Ishikawa (cell line): ENCODE data around the gene HMGCLL1.

ENCODE experiments used
- CEBPB ChIP-seq: IDR thresholded peaks from 2 replicates; pipeline ENCODE4 v1.6.1; 2012
- CREB1 ChIP-seq: IDR thresholded peaks from 2 replicates; pipeline ENCODE4 v1.6.1; 2012; ENCODE audit warnings: low read depth
- EGR1 ChIP-seq: IDR thresholded peaks from 2 replicates; pipeline ENCODE4 v1.6.1; 2012
- EP300 ChIP-seq: IDR thresholded peaks from 2 replicates; pipeline ENCODE4 v1.6.1; 2012; ENCODE audit warnings: borderline replicate concordance
- FOXM1 ChIP-seq: IDR thresholded peaks from 2 replicates; pipeline ENCODE4 v1.6.1; 2012; ENCODE audit warnings: low read depth, borderline replicate concordance
- NFIC ChIP-seq: IDR thresholded peaks from 2 replicates; pipeline ENCODE4 v1.6.1; 2012
- RAD21 ChIP-seq: IDR thresholded peaks from 2 replicates; pipeline ENCODE4 v1.6.1; 2012; ENCODE audit warnings: low read depth
- TAF1 ChIP-seq: IDR thresholded peaks from 2 replicates; pipeline ENCODE4 v1.6.1; 2012; ENCODE audit warnings: low read depth, mild to moderate bottlenecking
- TCF12 ChIP-seq: IDR thresholded peaks from 2 replicates; pipeline ENCODE4 v1.6.1; 2012; ENCODE audit warnings: low read depth
- TEAD4 ChIP-seq: IDR thresholded peaks from 2 replicates; pipeline ENCODE4 v1.6.1; 2012
- YY1 ChIP-seq: IDR thresholded peaks from 2 replicates; pipeline ENCODE4 v1.6.1; 2012; ENCODE audit warnings: low read depth
- ZBTB7A ChIP-seq: IDR thresholded peaks from 2 replicates; pipeline ENCODE4 v1.6.1; 2012; ENCODE audit warnings: low read depth
- TF ChIP-seq, protein P1 (sequence below): IDR thresholded peaks from 2 replicates; pipeline ENCODE4 v1.6.1; 2012
- TF ChIP-seq, protein P2 (sequence below): IDR thresholded peaks from 2 replicates; pipeline ENCODE4 v1.6.1; 2012
- TF ChIP-seq, protein P3 (sequence below): IDR thresholded peaks from 2 replicates; pipeline ENCODE4 v1.6.1; 2012; ENCODE audit warnings: low read depth, mild to moderate bottlenecking

Gene HMGCLL1

DNA sequence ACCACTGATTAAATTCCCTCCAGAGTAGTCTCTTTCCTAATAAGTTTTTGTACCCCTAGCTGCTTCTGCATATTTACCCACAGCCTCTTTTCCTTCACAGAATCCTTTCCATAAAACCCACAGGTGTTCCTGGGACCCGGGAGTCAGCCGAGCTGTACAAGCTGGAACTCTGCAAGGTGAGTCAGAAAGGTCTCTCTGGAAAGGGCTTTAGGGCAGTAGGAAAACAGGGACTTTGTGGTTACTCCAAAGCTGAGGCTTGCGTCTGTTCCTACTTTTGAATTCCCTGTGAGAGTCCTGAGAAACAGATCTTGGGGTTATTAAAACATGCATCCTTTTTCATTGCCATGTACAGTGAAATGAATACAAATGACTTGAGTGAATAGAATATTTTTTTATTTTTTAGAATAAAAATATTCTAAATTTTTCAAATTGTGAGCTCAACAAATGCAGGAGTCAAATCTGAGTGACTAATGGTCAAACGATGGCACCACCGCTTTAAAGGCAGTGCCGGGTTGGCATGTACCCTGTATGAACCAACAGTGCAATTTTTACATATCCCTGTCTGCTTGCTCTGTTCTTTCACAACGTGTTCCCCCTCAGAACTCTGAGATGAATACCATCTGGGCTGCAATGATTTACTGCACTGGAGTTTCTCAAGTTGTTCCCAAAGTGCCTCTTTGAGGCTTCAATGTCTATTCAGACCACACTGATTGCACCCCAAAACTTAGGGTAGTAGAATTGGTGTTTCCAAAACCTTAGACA is 173.3 kb downstream of the HMGCLL1 start:
- TF ChIP-seq FOXM1 (no peak), NFIC (no peak), TCF12 (no peak), ZBTB7A (no peak), RAD21 (no peak), CREB1 (no peak), EP300 (no peak), YY1 (no peak)

DNA sequence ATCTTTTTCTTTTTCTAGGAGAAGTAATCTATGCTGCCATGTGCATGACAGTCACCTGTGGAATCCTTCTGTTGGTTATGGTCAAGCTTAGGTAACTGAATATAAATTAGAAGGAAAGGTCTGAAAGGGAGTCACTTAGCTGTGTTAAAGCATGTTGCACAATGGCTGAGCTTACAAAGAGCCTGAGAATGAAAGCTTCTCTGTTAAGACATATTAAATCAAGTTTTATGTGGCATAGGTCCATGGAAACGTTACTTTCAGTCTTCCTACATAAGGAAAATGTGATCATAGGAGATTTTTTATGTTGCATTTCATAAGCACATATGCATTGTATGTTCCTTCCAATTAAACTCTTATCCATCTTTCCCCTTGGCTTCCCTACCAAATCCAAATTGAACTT is 179.6 kb downstream of the HMGCLL1 start:
- TF ChIP-seq TAF1 (no peak), RAD21 (no peak), TCF12 (no peak), EGR1 (no peak), FOXM1 (no peak), CREB1 (no peak), CEBPB (no peak), NFIC (no peak), TEAD4 (no peak), ZBTB7A (no peak), EP300 (no peak), YY1 (no peak)
- TF ChIP-seq, protein P1, sequence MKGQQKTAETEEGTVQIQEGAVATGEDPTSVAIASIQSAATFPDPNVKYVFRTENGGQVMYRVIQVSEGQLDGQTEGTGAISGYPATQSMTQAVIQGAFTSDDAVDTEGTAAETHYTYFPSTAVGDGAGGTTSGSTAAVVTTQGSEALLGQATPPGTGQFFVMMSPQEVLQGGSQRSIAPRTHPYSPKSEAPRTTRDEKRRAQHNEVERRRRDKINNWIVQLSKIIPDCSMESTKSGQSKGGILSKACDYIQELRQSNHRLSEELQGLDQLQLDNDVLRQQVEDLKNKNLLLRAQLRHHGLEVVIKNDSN: no peak
- TF ChIP-seq, protein P2, sequence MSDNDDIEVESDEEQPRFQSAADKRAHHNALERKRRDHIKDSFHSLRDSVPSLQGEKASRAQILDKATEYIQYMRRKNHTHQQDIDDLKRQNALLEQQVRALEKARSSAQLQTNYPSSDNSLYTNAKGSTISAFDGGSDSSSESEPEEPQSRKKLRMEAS: no peak
- TF ChIP-seq, protein P3, sequence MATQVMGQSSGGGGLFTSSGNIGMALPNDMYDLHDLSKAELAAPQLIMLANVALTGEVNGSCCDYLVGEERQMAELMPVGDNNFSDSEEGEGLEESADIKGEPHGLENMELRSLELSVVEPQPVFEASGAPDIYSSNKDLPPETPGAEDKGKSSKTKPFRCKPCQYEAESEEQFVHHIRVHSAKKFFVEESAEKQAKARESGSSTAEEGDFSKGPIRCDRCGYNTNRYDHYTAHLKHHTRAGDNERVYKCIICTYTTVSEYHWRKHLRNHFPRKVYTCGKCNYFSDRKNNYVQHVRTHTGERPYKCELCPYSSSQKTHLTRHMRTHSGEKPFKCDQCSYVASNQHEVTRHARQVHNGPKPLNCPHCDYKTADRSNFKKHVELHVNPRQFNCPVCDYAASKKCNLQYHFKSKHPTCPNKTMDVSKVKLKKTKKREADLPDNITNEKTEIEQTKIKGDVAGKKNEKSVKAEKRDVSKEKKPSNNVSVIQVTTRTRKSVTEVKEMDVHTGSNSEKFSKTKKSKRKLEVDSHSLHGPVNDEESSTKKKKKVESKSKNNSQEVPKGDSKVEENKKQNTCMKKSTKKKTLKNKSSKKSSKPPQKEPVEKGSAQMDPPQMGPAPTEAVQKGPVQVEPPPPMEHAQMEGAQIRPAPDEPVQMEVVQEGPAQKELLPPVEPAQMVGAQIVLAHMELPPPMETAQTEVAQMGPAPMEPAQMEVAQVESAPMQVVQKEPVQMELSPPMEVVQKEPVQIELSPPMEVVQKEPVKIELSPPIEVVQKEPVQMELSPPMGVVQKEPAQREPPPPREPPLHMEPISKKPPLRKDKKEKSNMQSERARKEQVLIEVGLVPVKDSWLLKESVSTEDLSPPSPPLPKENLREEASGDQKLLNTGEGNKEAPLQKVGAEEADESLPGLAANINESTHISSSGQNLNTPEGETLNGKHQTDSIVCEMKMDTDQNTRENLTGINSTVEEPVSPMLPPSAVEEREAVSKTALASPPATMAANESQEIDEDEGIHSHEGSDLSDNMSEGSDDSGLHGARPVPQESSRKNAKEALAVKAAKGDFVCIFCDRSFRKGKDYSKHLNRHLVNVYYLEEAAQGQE: no peak

DNA sequence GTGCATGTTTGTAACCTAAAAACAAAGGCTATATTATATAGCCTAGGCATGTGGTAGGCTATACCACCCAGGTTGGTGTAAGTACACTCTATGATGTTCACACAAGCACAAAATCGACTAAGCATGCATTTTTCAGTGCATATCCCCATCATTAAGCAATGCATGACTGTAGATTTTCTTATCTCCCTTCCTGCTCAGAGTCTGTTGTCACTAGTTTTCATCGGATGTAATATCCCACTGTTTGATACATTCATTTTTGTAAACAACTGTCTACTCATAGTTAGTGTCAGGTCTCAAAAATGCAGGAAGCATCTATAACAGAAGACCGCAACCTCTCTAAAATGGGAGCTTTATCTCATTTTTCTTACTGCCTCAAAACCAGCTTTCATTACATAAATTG is 181.0 kb downstream of the HMGCLL1 start:
- no peak for TF ChIP-seq FOXM1
- TF ChIP-seq TEAD4: no peak
- TF ChIP-seq CREB1: no peak
- TF ChIP-seq TCF12: no peak
- TF ChIP-seq, protein P1: no peak
- no peak for TF ChIP-seq TAF1
- TF ChIP-seq, protein P2: no peak
- TF ChIP-seq EP300: no peak

DNA sequence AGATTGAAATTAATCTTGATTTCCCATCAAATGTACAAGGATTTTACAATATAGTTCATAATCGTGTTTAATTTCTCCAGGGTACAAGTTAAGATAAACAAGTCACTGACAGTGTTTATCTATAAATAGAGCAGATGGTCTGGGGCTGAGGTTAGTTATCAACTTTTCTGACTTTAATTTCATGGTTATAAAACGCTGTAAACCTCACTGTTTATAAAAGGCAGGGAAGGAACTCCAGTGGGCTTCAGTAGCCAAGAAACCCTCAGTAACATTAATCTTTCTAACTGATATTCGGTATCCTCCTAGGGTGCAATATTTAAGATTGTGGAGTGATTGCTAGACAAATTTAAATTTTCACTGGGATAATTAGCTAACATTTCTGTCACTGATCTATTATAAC is 183.1 kb downstream of the HMGCLL1 start:
- no peak for TF ChIP-seq EP300
- TF ChIP-seq NFIC: no peak
- TF ChIP-seq, protein P1: no peak
- no peak for TF ChIP-seq TCF12
- TF ChIP-seq FOXM1: no peak
- TF ChIP-seq TEAD4: no peak
- TF ChIP-seq, protein P3: no peak
- no peak for TF ChIP-seq EGR1
- TF ChIP-seq TAF1: no peak
- TF ChIP-seq YY1: no peak
- no peak for TF ChIP-seq ZBTB7A
- TF ChIP-seq RAD21: no peak
- TF ChIP-seq, protein P2: no peak
- TF ChIP-seq CEBPB: no peak
- no peak for TF ChIP-seq CREB1

DNA sequence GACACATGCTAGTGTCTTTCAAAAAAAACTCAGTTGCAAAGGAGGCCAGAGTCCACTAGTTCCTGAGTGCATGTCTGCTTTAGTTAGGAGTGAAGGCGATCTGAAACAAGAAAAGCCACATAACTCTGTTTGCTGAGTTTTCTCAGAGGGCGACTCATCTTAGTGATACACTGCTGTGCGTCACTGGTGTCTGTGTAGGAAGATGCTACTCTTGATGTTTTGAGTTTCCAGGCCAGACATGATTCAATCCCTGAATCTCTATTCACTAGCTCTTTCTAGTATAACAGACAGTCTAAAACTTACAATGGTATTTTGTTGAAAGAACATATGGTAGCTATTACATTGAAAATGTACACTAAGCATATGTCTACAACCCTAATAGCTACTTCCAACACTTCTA is 190.8 kb downstream of the HMGCLL1 start:
- TF ChIP-seq CEBPB: no peak
- TF ChIP-seq, protein P2: no peak
- no peak for TF ChIP-seq ZBTB7A
- TF ChIP-seq RAD21: no peak
- no peak for TF ChIP-seq YY1
- TF ChIP-seq, protein P1: no peak
- TF ChIP-seq, protein P3: no peak
- no peak for TF ChIP-seq FOXM1
- no peak for TF ChIP-seq TCF12
- TF ChIP-seq TAF1: no peak
- no peak for TF ChIP-seq TEAD4
- TF ChIP-seq NFIC: no peak
- TF ChIP-seq EGR1: no peak
- no peak for TF ChIP-seq EP300
- TF ChIP-seq CREB1: no peak
